HepG2 (cell line): ENCODE measurements around the gene FOXE3. TPM values are rescaled to one million over a fixed set of nuclear protein-coding genes. Genes with fewer than 3 reads are reported as not detected.

Experiments used
- CCDC6 ChIP-seq: sonication (generic); formaldehyde crosslinking; IDR thresholded peaks from 2 replicates; pipeline ENCODE4 v1.8.1; 2022; ENCODE audit warnings: mild to moderate bottlenecking, missing genetic modification reagents, moderate library complexity
- FLYWCH1 ChIP-seq: sonication (generic); formaldehyde crosslinking; IDR thresholded peaks from 2 replicates; pipeline ENCODE4 v1.8.1; 2023; ENCODE audit warnings: mild to moderate bottlenecking, missing genetic modification reagents
- IKZF4 ChIP-seq: sonication (generic); formaldehyde crosslinking; IDR thresholded peaks from 2 replicates; pipeline ENCODE4 v1.5.1; 2020; ENCODE audit warnings: borderline replicate concordance, mild to moderate bottlenecking, low read depth, missing genetic modification reagents; ENCODE audit errors: not compliant biosample characterization
- LCORL ChIP-seq, 2 experiments: fragments of 450-650 bp in 1 of 2; sonication (generic) in 1 of 2; formaldehyde crosslinking in 1 of 2; IDR thresholded peaks; 2 replicates each; pipeline versions ENCODE4 v1.5.0 to v1.6.1; 2017 to 2020; ENCODE audit warnings: antibody characterized with exemption in 1 of 2, missing genetic modification reagents in 1 of 2
- MEIS2 ChIP-seq: sonication (generic); formaldehyde crosslinking; IDR thresholded peaks from 2 replicates; pipeline ENCODE4 v1.9.0; 2021; ENCODE audit warnings: mild to moderate bottlenecking, missing genetic modification reagents
- MTA1 ChIP-seq: sonication (generic); formaldehyde crosslinking; IDR thresholded peaks from 2 replicates; pipeline ENCODE4 v1.4.0; 2020; ENCODE audit warnings: missing genetic modification reagents, mild to moderate bottlenecking, borderline replicate concordance
- NRL ChIP-seq: sonication (generic); formaldehyde crosslinking; IDR thresholded peaks from 2 replicates; pipeline ENCODE4 v1.5.0; 2020; ENCODE audit warnings: missing genetic modification reagents, mild to moderate bottlenecking, moderate library complexity, borderline replicate concordance
- RFXAP ChIP-seq: sonication (generic); formaldehyde crosslinking; IDR thresholded peaks from 2 replicates; pipeline ENCODE4 v1.4.0; 2020; ENCODE audit warnings: missing genetic modification reagents, borderline replicate concordance
- TOPORS ChIP-seq: sonication (generic); formaldehyde crosslinking; IDR thresholded peaks from 2 replicates; pipeline ENCODE4 v1.8.0; 2023; ENCODE audit warnings: mild to moderate bottlenecking, missing genetic modification reagents
- YEATS4 ChIP-seq: sonication (generic); formaldehyde crosslinking; IDR thresholded peaks from 2 replicates; pipeline ENCODE4 v1.4.0; 2020; ENCODE audit warnings: missing genetic modification reagents, borderline replicate concordance
- ZKSCAN5 ChIP-seq: sonication (generic); formaldehyde crosslinking; IDR thresholded peaks from 2 replicates; pipeline ENCODE4 v1.5.1; 2020; ENCODE audit warnings: mild to moderate bottlenecking, missing genetic modification reagents
- ZMYM4 ChIP-seq: sonication (generic); formaldehyde crosslinking; IDR thresholded peaks from 2 replicates; pipeline ENCODE4 v1.8.1; 2023; ENCODE audit warnings: mild to moderate bottlenecking, missing genetic modification reagents
- ZNF383 ChIP-seq: sonication (generic); formaldehyde crosslinking; IDR thresholded peaks from 2 replicates; pipeline ENCODE4 v1.4.0; 2020; ENCODE audit warnings: missing genetic modification reagents, mild to moderate bottlenecking, borderline replicate concordance
- ZNF550 ChIP-seq: sonication (generic); formaldehyde crosslinking; IDR thresholded peaks from 2 replicates; pipeline ENCODE4 v1.4.0; 2020; ENCODE audit warnings: mild to moderate bottlenecking, missing genetic modification reagents, borderline replicate concordance
- ZNF772 ChIP-seq: sonication (generic); formaldehyde crosslinking; IDR thresholded peaks from 2 replicates; pipeline ENCODE4 v1.5.0; 2020; ENCODE audit warnings: mild to moderate bottlenecking, missing genetic modification reagents
- polyA plus RNA-seq, 8 experiments: library from polyadenylated mRNA; depleted of rRNA in 3 of 8; stranded (reverse) in 7 of 8; unstranded in 1 of 8; fragments of >200 nt; fragmentation: Illumina TruSeq in 4 of 8; extraction: Trizol in 4 of 8; gene quantifications; 2 replicates each; pipeline versions ENCODE4 v1.2.1 to v1.2.3, GENCODE V29; 2011 to 2016; ENCODE audit warnings: low read depth in 4 of 8, missing spikeins in 1 of 8, mixed read lengths in 1 of 8; ENCODE audit not compliant: insufficient read depth in 1 of 8
- total RNA-seq, 5 experiments: library from RNA; depleted of rRNA; stranded (reverse); fragments of >200 nt; fragmentation: Illumina TruSeq; extraction: Trizol; gene quantifications; 2 replicates each; pipeline ENCODE4 v1.2.3, GENCODE V29; 2016; ENCODE audit warnings: low read depth in 1 of 5
- TF ChIP-seq, protein P1 (sequence below): IDR thresholded peaks from 2 replicates; pipeline ENCODE4 v1.6.1; 2012; ENCODE audit warnings: low read length, improper control_type of control experiment
- TF ChIP-seq, protein P2 (sequence below): IDR thresholded peaks from 2 replicates; pipeline ENCODE4 v1.6.1; 2016; ENCODE audit warnings: low read depth, missing genetic modification reagents, missing compliant biosample characterization
- TF ChIP-seq, protein P3 (sequence below): sonication (generic); formaldehyde crosslinking; IDR thresholded peaks from 2 replicates; pipeline ENCODE4 v1.5.0; 2020; ENCODE audit warnings: missing genetic modification reagents, mild to moderate bottlenecking, borderline replicate concordance
- TF ChIP-seq, protein P4 (sequence below): sonication (generic); formaldehyde crosslinking; IDR thresholded peaks from 2 replicates; pipeline ENCODE4 v1.4.0; 2020; ENCODE audit warnings: mild to moderate bottlenecking, missing genetic modification reagents

FOXE3 gene
- total and polyA plus RNA-seq, 2 of the 13 experiments (the other 11 are each of a cell fraction or from before 2014, with no cell fraction given): not detected

DNA sequence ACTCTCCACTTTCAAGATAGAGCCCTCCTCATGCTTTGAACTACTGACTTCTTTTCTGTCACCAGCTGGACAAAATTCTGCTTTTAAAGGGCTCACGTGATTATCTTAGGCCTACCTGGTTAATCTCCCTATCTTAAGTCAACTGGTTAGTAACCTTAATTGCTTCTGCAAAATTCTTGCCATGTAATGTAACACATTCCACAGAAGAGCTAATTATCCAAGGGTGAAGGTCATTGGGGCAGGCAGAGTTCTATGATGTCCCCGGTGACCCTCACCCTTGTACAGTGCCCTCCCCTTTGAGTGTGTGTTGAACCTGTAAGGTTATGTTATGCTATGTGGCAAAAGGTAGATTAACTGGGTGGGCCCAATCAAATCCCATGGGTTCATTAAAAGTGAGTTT, 25.2 kb upstream of the FOXE3 start (continued):
- TF ChIP-seq, protein P1, sequence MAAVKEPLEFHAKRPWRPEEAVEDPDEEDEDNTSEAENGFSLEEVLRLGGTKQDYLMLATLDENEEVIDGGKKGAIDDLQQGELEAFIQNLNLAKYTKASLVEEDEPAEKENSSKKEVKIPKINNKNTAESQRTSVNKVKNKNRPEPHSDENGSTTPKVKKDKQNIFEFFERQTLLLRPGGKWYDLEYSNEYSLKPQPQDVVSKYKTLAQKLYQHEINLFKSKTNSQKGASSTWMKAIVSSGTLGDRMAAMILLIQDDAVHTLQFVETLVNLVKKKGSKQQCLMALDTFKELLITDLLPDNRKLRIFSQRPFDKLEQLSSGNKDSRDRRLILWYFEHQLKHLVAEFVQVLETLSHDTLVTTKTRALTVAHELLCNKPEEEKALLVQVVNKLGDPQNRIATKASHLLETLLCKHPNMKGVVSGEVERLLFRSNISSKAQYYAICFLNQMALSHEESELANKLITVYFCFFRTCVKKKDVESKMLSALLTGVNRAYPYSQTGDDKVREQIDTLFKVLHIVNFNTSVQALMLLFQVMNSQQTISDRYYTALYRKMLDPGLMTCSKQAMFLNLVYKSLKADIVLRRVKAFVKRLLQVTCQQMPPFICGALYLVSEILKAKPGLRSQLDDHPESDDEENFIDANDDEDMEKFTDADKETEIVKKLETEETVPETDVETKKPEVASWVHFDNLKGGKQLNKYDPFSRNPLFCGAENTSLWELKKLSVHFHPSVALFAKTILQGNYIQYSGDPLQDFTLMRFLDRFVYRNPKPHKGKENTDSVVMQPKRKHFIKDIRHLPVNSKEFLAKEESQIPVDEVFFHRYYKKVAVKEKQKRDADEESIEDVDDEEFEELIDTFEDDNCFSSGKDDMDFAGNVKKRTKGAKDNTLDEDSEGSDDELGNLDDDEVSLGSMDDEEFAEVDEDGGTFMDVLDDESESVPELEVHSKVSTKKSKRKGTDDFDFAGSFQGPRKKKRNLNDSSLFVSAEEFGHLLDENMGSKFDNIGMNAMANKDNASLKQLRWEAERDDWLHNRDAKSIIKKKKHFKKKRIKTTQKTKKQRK: no peak
- TF ChIP-seq, protein P2, sequence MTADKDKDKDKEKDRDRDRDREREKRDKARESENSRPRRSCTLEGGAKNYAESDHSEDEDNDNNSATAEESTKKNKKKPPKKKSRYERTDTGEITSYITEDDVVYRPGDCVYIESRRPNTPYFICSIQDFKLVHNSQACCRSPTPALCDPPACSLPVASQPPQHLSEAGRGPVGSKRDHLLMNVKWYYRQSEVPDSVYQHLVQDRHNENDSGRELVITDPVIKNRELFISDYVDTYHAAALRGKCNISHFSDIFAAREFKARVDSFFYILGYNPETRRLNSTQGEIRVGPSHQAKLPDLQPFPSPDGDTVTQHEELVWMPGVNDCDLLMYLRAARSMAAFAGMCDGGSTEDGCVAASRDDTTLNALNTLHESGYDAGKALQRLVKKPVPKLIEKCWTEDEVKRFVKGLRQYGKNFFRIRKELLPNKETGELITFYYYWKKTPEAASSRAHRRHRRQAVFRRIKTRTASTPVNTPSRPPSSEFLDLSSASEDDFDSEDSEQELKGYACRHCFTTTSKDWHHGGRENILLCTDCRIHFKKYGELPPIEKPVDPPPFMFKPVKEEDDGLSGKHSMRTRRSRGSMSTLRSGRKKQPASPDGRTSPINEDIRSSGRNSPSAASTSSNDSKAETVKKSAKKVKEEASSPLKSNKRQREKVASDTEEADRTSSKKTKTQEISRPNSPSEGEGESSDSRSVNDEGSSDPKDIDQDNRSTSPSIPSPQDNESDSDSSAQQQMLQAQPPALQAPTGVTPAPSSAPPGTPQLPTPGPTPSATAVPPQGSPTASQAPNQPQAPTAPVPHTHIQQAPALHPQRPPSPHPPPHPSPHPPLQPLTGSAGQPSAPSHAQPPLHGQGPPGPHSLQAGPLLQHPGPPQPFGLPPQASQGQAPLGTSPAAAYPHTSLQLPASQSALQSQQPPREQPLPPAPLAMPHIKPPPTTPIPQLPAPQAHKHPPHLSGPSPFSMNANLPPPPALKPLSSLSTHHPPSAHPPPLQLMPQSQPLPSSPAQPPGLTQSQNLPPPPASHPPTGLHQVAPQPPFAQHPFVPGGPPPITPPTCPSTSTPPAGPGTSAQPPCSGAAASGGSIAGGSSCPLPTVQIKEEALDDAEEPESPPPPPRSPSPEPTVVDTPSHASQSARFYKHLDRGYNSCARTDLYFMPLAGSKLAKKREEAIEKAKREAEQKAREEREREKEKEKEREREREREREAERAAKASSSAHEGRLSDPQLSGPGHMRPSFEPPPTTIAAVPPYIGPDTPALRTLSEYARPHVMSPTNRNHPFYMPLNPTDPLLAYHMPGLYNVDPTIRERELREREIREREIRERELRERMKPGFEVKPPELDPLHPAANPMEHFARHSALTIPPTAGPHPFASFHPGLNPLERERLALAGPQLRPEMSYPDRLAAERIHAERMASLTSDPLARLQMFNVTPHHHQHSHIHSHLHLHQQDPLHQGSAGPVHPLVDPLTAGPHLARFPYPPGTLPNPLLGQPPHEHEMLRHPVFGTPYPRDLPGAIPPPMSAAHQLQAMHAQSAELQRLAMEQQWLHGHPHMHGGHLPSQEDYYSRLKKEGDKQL (CRISPR knock-in tag): no peak
- TF ChIP-seq CCDC6 (no peak), MTA1 (CRISPR knock-in tag) (no peak), LCORL (IDR thresholded peaks at IDR 0.05) (no peak), LCORL (CRISPR knock-in tag; IDR thresholded peaks at IDR 0.05) (no peak), IKZF4 (CRISPR knock-in tag) (no peak), ZKSCAN5 (no peak), ZMYM4 (peak; percentile 31; the same call in 1 of the 2 replicates), TOPORS (CRISPR knock-in tag) (no peak), FLYWCH1 (CRISPR knock-in tag) (no peak), ZNF550 (CRISPR knock-in tag) (no peak), ZNF383 (CRISPR knock-in tag) (no peak), YEATS4 (CRISPR knock-in tag) (peak; percentile 39; the same call in 1 of the 2 replicates), RFXAP (CRISPR knock-in tag) (no peak), MEIS2 (CRISPR knock-in tag) (no peak), ZNF772 (CRISPR knock-in tag) (peak; percentile 95), NRL (CRISPR knock-in tag) (no peak)
- TF ChIP-seq, protein P3, sequence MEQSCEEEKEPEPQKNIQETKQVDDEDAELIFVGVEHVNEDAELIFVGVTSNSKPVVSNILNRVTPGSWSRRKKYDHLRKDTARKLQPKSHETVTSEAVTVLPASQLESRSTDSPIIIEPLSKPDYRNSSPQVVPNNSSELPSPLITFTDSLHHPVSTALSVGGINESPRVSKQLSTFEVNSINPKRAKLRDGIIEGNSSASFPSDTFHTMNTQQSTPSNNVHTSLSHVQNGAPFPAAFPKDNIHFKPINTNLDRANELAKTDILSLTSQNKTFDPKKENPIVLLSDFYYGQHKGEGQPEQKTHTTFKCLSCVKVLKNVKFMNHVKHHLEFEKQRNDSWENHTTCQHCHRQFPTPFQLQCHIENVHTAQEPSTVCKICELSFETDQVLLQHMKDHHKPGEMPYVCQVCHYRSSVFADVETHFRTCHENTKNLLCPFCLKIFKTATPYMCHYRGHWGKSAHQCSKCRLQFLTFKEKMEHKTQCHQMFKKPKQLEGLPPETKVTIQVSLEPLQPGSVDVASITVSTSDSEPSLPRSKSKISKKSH (CRISPR knock-in tag): no peak
- TF ChIP-seq, protein P4, sequence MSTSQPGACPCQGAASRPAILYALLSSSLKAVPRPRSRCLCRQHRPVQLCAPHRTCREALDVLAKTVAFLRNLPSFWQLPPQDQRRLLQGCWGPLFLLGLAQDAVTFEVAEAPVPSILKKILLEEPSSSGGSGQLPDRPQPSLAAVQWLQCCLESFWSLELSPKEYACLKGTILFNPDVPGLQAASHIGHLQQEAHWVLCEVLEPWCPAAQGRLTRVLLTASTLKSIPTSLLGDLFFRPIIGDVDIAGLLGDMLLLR (CRISPR knock-in tag): no peak
